ENCODE measurements around the gene NRCAM.

DNA sequence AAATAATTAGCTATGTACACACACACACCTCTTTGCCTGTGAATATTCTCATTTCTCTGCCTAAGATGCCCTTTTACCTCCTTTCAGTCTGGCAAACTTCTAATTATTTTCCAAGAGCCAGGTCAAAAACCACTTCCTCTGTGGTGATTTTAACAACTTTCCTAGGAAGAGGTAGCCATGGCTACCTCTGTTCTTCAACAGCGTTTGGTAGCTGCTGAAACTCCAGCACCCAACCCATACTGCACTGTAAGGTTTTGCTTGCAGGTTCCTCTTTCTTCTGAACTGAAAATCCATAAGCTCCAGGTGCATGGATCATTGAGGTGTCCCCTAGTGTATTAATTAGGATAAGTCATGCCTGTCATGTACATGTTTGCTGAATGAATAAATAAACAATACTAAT, 25.6 kb downstream of the NRCAM start:
- TF ChIP-seq, protein P1, sequence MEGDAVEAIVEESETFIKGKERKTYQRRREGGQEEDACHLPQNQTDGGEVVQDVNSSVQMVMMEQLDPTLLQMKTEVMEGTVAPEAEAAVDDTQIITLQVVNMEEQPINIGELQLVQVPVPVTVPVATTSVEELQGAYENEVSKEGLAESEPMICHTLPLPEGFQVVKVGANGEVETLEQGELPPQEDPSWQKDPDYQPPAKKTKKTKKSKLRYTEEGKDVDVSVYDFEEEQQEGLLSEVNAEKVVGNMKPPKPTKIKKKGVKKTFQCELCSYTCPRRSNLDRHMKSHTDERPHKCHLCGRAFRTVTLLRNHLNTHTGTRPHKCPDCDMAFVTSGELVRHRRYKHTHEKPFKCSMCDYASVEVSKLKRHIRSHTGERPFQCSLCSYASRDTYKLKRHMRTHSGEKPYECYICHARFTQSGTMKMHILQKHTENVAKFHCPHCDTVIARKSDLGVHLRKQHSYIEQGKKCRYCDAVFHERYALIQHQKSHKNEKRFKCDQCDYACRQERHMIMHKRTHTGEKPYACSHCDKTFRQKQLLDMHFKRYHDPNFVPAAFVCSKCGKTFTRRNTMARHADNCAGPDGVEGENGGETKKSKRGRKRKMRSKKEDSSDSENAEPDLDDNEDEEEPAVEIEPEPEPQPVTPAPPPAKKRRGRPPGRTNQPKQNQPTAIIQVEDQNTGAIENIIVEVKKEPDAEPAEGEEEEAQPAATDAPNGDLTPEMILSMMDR (IDR thresholded peaks at IDR 0.05), result no peak
- TF ChIP-seq RNF2 (IDR thresholded peaks at IDR 0.05; ENCODE audit: borderline replicate concordance, low read depth), result no peak
